SK-N-SH treated with all-trans-retinoic acid at 6 μM for 48 hours (cell line): ENCODE results near the gene EDAR.

Experiments used
- ATAC-seq: fragments of 200-7000 bp; cut with Tn5 transposase; 3 replicates; pipeline ENCODE4 v1.9.1; 2020; ENCODE audit warnings: mild to moderate bottlenecking, moderate library complexity
- ARNTL ChIP-seq: fragments of 450-650 bp; formaldehyde crosslinking; IDR thresholded peaks from 2 replicates; pipeline ENCODE4 v1.5.0; 2020; ENCODE audit warnings: low read depth, mild to moderate bottlenecking, moderate library complexity, borderline replicate concordance
- BACH2 ChIP-seq: fragments of 250-450 bp; sonication (Bioruptor Pico); IDR thresholded peaks from 2 replicates; pipeline ENCODE4 v1.9.0; 2021; ENCODE audit warnings: mild to moderate bottlenecking, borderline replicate concordance
- ESRRG ChIP-seq: fragments of 250-450 bp; sonication (Bioruptor Pico); IDR thresholded peaks from 2 replicates; pipeline ENCODE4 v1.6.1; 2021; ENCODE audit warnings: mild to moderate bottlenecking
- GLIS3 ChIP-seq: fragments of 250-450 bp; sonication (Bioruptor Pico); IDR thresholded peaks from 2 replicates; pipeline ENCODE4 v1.5.0; 2020; ENCODE audit warnings: mild to moderate bottlenecking, moderate library complexity
- ISL1 ChIP-seq: fragments of 250-450 bp; sonication (Bioruptor Pico); IDR thresholded peaks from 2 replicates; pipeline ENCODE4 v2.1.2; 2022; ENCODE audit warnings: mild to moderate bottlenecking, moderate library complexity
- OSR1 ChIP-seq: fragments of 250-450 bp; sonication (Bioruptor Pico); IDR thresholded peaks from 2 replicates; pipeline ENCODE4 v1.8.0; 2022; ENCODE audit warnings: moderate library complexity, mild to moderate bottlenecking, inconsistent platforms
- PPARA ChIP-seq: fragments of 250-450 bp; sonication (Bioruptor Pico); IDR thresholded peaks from 2 replicates; pipeline ENCODE4 v1.5.0; 2020; ENCODE audit warnings: mild to moderate bottlenecking, borderline replicate concordance
- RARB ChIP-seq: fragments of 250-450 bp; sonication (Bioruptor Pico); IDR thresholded peaks from 2 replicates; pipeline ENCODE4 v1.8.0; 2021; ENCODE audit warnings: mild to moderate bottlenecking, moderate library complexity
- SNAI2 ChIP-seq: fragments of 250-450 bp; sonication (Bioruptor Pico); IDR thresholded peaks from 2 replicates; pipeline ENCODE4 v1.5.0; 2020; ENCODE audit warnings: mild to moderate bottlenecking, moderate library complexity
- TCF4 ChIP-seq: fragments of 250-450 bp; sonication (Bioruptor Pico); IDR thresholded peaks from 2 replicates; pipeline ENCODE4 v1.8.0; 2021; ENCODE audit warnings: mild to moderate bottlenecking, moderate library complexity, borderline replicate concordance
- TOX ChIP-seq: fragments of 250-450 bp; sonication (Bioruptor Pico); IDR thresholded peaks from 2 replicates; pipeline ENCODE4 v1.8.0; 2021; ENCODE audit warnings: mild to moderate bottlenecking, moderate library complexity, borderline replicate concordance
- ZC3H10 ChIP-seq: fragments of 250-450 bp; sonication (Bioruptor Pico); IDR thresholded peaks from 2 replicates; pipeline ENCODE4 v1.5.1; 2021; ENCODE audit warnings: mild to moderate bottlenecking, moderate library complexity
- ZFP30 ChIP-seq: fragments of 450-650 bp; formaldehyde crosslinking; IDR thresholded peaks from 2 replicates; pipeline ENCODE4 v1.5.0; 2022; ENCODE audit warnings: mild to moderate bottlenecking, moderate library complexity
- ZNF565 ChIP-seq: fragments of 450-650 bp; formaldehyde crosslinking; conservative IDR thresholded peaks from 2 replicates; pipeline ENCODE4 v1.5.0; 2020; ENCODE audit warnings: low read depth, mild to moderate bottlenecking, moderate library complexity
- ZNF70 ChIP-seq: fragments of 450-650 bp; formaldehyde crosslinking; IDR thresholded peaks from 2 replicates; pipeline ENCODE4 v1.5.0; 2020; ENCODE audit warnings: mild to moderate bottlenecking, moderate library complexity
- ZNF8 ChIP-seq: fragments of 450-650 bp; formaldehyde crosslinking; IDR thresholded peaks from 2 replicates; pipeline ENCODE4 v1.5.0; 2020; ENCODE audit warnings: mild to moderate bottlenecking, moderate library complexity
- TF ChIP-seq, protein P1 (sequence below): fragments of 250-450 bp; sonication (Bioruptor Pico); IDR thresholded peaks from 2 replicates; pipeline ENCODE4 v1.5.1; 2020; ENCODE audit warnings: low read depth, mild to moderate bottlenecking, moderate library complexity
- TF ChIP-seq, protein P2 (sequence below): fragments of 250-450 bp; sonication (Bioruptor Pico); IDR thresholded peaks from 2 replicates; pipeline ENCODE4 v1.5.0; 2020; ENCODE audit warnings: mild to moderate bottlenecking, moderate library complexity
- TF ChIP-seq, protein P3 (sequence below): fragments of 250-450 bp; sonication (Bioruptor Pico); IDR thresholded peaks from 2 replicates; pipeline ENCODE4 v1.5.1; 2021; ENCODE audit warnings: mild to moderate bottlenecking, moderate library complexity
- TF ChIP-seq, protein P4 (sequence below): fragments of 250-450 bp; sonication (Bioruptor Pico); IDR thresholded peaks from 2 replicates; pipeline ENCODE4 v1.8.0; 2021; ENCODE audit warnings: low read depth, mild to moderate bottlenecking, moderate library complexity, borderline replicate concordance
- TF ChIP-seq, protein P5 (sequence below): fragments of 250-450 bp; sonication (Bioruptor Pico); IDR thresholded peaks from 2 replicates; pipeline ENCODE4 v1.8.0; 2020; ENCODE audit warnings: mild to moderate bottlenecking, moderate library complexity, borderline replicate concordance

Gene EDAR

DNA sequence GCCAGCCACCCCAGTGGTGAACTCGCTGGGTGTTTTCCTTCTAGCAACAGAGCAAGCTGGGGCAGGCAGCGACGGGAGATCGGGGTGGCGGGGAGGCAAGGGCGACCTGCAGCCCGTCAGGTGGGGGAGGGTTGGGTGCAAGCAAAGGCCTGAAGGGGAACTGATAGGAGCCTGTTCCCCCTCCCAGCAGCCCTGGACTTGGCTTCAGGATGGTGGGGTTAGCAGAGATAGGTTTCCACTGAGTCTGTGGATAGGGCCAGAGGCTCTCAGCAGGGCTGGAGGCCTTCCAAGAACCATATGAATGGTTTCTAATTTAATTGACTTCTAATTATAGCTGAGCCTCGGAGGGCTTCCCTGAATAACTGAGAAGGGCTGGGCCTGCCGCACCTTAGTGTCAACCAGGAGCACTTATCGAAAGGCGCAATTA is 55.3 kb downstream of the EDAR start:
- TF ChIP-seq ZC3H10 (CRISPR knock-in tag) (no peak), ZNF70 (CRISPR knock-in tag) (peak; percentile 55; the same call in 1 of the 2 replicates), RARB (CRISPR knock-in tag) (no peak), ISL1 (CRISPR knock-in tag) (0 out of 2 replicates have a peak, but pooled peaks have one; percentile 12), TCF4 (CRISPR knock-in tag) (no peak), BACH2 (no peak), SNAI2 (CRISPR knock-in tag) (no peak)
- TF ChIP-seq, protein P1, sequence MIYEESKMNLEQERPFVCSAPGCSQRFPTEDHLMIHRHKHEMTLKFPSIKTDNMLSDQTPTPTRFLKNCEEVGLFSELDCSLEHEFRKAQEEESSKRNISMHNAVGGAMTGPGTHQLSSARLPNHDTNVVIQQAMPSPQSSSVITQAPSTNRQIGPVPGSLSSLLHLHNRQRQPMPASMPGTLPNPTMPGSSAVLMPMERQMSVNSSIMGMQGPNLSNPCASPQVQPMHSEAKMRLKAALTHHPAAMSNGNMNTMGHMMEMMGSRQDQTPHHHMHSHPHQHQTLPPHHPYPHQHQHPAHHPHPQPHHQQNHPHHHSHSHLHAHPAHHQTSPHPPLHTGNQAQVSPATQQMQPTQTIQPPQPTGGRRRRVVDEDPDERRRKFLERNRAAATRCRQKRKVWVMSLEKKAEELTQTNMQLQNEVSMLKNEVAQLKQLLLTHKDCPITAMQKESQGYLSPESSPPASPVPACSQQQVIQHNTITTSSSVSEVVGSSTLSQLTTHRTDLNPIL (CRISPR knock-in tag): no peak
- TF ChIP-seq, protein P2, sequence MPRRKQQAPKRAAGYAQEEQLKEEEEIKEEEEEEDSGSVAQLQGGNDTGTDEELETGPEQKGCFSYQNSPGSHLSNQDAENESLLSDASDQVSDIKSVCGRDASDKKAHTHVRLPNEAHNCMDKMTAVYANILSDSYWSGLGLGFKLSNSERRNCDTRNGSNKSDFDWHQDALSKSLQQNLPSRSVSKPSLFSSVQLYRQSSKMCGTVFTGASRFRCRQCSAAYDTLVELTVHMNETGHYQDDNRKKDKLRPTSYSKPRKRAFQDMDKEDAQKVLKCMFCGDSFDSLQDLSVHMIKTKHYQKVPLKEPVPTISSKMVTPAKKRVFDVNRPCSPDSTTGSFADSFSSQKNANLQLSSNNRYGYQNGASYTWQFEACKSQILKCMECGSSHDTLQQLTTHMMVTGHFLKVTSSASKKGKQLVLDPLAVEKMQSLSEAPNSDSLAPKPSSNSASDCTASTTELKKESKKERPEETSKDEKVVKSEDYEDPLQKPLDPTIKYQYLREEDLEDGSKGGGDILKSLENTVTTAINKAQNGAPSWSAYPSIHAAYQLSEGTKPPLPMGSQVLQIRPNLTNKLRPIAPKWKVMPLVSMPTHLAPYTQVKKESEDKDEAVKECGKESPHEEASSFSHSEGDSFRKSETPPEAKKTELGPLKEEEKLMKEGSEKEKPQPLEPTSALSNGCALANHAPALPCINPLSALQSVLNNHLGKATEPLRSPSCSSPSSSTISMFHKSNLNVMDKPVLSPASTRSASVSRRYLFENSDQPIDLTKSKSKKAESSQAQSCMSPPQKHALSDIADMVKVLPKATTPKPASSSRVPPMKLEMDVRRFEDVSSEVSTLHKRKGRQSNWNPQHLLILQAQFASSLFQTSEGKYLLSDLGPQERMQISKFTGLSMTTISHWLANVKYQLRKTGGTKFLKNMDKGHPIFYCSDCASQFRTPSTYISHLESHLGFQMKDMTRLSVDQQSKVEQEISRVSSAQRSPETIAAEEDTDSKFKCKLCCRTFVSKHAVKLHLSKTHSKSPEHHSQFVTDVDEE (CRISPR knock-in tag): no peak
- TF ChIP-seq, protein P3, sequence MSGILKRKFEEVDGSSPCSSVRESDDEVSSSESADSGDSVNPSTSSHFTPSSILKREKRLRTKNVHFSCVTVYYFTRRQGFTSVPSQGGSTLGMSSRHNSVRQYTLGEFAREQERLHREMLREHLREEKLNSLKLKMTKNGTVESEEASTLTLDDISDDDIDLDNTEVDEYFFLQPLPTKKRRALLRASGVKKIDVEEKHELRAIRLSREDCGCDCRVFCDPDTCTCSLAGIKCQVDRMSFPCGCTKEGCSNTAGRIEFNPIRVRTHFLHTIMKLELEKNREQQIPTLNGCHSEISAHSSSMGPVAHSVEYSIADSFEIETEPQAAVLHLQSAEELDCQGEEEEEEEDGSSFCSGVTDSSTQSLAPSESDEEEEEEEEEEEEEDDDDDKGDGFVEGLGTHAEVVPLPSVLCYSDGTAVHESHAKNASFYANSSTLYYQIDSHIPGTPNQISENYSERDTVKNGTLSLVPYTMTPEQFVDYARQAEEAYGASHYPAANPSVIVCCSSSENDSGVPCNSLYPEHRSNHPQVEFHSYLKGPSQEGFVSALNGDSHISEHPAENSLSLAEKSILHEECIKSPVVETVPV (CRISPR knock-in tag): no peak
- ATAC-seq: no peak; the same call in 2 of the 3 replicates

DNA sequence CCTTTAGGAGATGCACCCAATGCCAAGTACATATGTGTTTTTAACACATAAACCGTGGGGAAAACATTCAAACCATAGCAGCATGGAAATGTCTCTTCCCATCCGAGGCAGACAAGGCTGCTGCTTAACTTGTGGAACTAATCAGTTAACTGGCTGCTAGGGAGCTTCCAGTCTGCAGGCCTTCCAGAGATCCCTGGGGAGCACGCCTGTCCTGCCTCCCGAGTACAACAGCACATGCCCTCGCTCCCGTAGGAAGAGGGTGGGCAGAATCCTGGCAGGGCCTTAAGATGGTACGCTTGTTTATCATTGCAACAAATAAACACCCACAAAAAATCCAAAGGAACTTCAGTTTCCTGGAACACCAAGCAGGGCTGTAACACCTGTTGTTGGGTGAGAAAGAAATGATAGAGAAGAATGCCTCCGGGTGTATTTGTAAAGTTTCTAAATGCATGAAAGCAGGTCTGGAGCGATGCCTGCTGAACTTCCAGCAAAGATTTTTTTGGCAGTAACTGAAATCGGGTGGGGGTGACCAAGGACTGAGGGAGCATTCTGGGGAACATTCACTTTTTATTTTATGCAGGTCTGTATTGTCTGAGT is 56.2 kb downstream of the EDAR start:
- TF ChIP-seq RARB (CRISPR knock-in tag) (no peak), PPARA (CRISPR knock-in tag) (no peak), TOX (CRISPR knock-in tag) (no peak), ZFP30 (CRISPR knock-in tag) (no peak), SNAI2 (CRISPR knock-in tag) (no peak)
- TF ChIP-seq, protein P4, sequence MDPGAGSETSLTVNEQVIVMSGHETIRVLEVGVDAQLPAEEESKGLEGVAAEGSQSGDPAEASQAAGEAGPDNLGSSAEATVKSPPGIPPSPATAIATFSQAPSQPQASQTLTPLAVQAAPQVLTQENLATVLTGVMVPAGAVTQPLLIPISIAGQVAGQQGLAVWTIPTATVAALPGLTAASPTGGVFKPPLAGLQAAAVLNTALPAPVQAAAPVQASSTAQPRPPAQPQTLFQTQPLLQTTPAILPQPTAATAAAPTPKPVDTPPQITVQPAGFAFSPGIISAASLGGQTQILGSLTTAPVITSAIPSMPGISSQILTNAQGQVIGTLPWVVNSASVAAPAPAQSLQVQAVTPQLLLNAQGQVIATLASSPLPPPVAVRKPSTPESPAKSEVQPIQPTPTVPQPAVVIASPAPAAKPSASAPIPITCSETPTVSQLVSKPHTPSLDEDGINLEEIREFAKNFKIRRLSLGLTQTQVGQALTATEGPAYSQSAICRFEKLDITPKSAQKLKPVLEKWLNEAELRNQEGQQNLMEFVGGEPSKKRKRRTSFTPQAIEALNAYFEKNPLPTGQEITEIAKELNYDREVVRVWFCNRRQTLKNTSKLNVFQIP: no peak
- TF ChIP-seq, protein P1 (CRISPR knock-in tag): no peak

DNA sequence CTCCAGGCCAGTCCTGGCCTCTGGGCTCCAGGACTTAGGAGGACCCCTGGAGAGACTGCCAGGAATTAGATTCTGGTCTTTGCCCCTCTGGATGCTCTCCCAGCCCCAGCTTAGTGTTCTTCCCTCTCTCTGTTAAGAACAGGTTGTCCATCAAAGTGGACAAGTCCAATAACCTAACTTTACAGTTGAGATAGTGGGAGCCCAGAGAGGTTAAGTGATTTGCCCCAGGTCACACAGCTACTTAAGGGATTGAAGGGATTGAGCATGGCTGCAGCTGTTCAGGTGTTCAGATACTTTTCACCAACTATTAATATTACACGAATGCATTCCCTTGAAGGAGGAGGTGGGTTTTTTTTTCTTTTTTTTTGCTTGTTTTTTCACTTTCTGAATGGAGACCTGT is 57.6 kb downstream of the EDAR start:
- ATAC-seq: no peak
- TF ChIP-seq ESRRG (CRISPR knock-in tag) (no peak), ZNF565 (no peak), ZFP30 (CRISPR knock-in tag) (no peak), ISL1 (CRISPR knock-in tag) (no peak), TOX (CRISPR knock-in tag) (no peak), SNAI2 (CRISPR knock-in tag) (no peak), ZC3H10 (CRISPR knock-in tag) (no peak), PPARA (CRISPR knock-in tag) (no peak), GLIS3 (CRISPR knock-in tag) (no peak), BACH2 (no peak), ZNF70 (CRISPR knock-in tag) (no peak), ZNF8 (no peak), ARNTL (CRISPR knock-in tag) (no peak), OSR1 (no peak)
- TF ChIP-seq, protein P1 (CRISPR knock-in tag): no peak
- TF ChIP-seq, protein P2 (CRISPR knock-in tag): no peak
- TF ChIP-seq, protein P5, sequence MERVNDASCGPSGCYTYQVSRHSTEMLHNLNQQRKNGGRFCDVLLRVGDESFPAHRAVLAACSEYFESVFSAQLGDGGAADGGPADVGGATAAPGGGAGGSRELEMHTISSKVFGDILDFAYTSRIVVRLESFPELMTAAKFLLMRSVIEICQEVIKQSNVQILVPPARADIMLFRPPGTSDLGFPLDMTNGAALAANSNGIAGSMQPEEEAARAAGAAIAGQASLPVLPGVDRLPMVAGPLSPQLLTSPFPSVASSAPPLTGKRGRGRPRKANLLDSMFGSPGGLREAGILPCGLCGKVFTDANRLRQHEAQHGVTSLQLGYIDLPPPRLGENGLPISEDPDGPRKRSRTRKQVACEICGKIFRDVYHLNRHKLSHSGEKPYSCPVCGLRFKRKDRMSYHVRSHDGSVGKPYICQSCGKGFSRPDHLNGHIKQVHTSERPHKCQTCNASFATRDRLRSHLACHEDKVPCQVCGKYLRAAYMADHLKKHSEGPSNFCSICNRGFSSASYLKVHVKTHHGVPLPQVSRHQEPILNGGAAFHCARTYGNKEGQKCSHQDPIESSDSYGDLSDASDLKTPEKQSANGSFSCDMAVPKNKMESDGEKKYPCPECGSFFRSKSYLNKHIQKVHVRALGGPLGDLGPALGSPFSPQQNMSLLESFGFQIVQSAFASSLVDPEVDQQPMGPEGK (CRISPR knock-in tag): no peak

More for the DNA sequence above, 56.2 kb downstream of the EDAR start:
- no peak for ATAC-seq
